ENCODE results near the gene ZNF736. TPM values are rescaled to one million over a fixed set of nuclear protein-coding genes. Genes with fewer than 3 reads are reported as not detected.

Gene ZNF736
- 4.4 and 9.0 TPM in 2 replicates for total RNA-seq

GRCh38 chr7:64313740-64314491, at the start of gene ZNF736:
TSS of gene ZNF736 (plus strand) at chr7:64313961. CDS start at chr7:64314151, 190 bp downstream.

Other genes with a start within 250 kb of the ZNF736 start
- not detected in 2 replicates for gene ZNF735, start 106.8 kb upstream of the ZNF736 start, total RNA-seq
- gene ZNF679, start 85.5 kb upstream of the ZNF736 start, total RNA-seq, result not detected in 2 replicates
- 6.7 and 9.3 TPM in 2 replicates for gene ZNF680, start 249.1 kb downstream of the ZNF736 start, total RNA-seq

All from epithelial cell of alveolus of lung (primary cell).